Gastroesophageal sphincter (tissue), 3 donors: ENCODE results near the gene CIT.

Source experiments
- CTCF ChIP-seq, 4 experiments: fragments of 200-600 bp in 2 of 4; fragments of 450-650 bp in 2 of 4; sonication (generic) in 1 of 4; IDR thresholded peaks; one replicate each; pipeline ENCODE4 v1.5.1; 2017 to 2019; ENCODE audit warnings: antibody characterized with exemption in 4 of 4, mild to moderate bottlenecking in 2 of 4, moderate library complexity in 2 of 4
- EP300 ChIP-seq: sonication (generic); formaldehyde crosslinking; IDR thresholded peaks from one replicate; pipeline ENCODE4 v1.6.1; 2017; ENCODE audit warnings: antibody characterized with exemption, mild to moderate bottlenecking
- POLR2AphosphoS5 ChIP-seq: sonication (generic); formaldehyde crosslinking; IDR thresholded peaks from one replicate; pipeline ENCODE4 v1.6.1; 2017; ENCODE audit warnings: antibody characterized with exemption

- TF ChIP-seq CTCF (IDR thresholded peaks at IDR 0.05) (no peak), POLR2AphosphoS5 (no peak), EP300 (no peak)
Observed at GRCh38 chr12:119660076-119660475, 217.0 kb downstream of the CIT start.
